ENCODE results near the gene XIRP2. TPM values are rescaled to one million over a fixed set of nuclear protein-coding genes. Genes with fewer than 3 reads are reported as not detected.
A peak's percentile ranks its signal among the peaks of the same experiment; 100 is the strongest.

XIRP2 gene
- total RNA-seq, 4 donors from 2014 or later = 266 to 3,644 (median 977) TPM

- H3K9me3 ChIP-seq = no peaks in the 10 kb centered on the region
- DNase-seq (no peak), ATAC-seq (no peak)
- intact Hi-C loops (cut with DNase I; ENCODE audit: low total_unique reads) = loop anchor here (10.0 kb wide), 1 partner anchor 825 kb away; no protein-coding TSS in a partner anchor
- no peak overlapping the region for H3K27ac ChIP-seq
- in situ Hi-C loops (cut with MboI; ENCODE audit: low sequenced_read_pairs in 4 of 4) = loop anchor here in 1 of 4 donors (10.0 kb wide), 1 partner anchor 825 kb away; no protein-coding TSS in a partner anchor
- no peaks in the 10 kb centered on the region for H3K36me3 ChIP-seq
- TF ChIP-seq POLR2A (IDR thresholded peaks at IDR 0.05) (no peak), CTCF (IDR thresholded peaks at IDR 0.05 in 4 of 5, conservative IDR thresholded peaks at IDR 0.05 in 1 of 5) (no peak)
- peaks cover 13 to 16% (median 15%) of the 10 kb centered on the region in 3 donors for H3K27me3 ChIP-seq
- H3K4me3 ChIP-seq = no peak overlapping the region
- peaks cover 7 to 17% of the 10 kb centered on the region in 2 donors for H3K4me1 ChIP-seq
Measured at GRCh38 chr2:167289651-167290410, 401.6 kb downstream of the XIRP2 start.

GRCh38 chr2:167292430-167293171 lies 404.3 kb downstream of the XIRP2 start, which contains the start of gene B3GALT1:
Gene B3GALT1, plus strand, starts transcription at chr2:167293001.
- DNase-seq = peak; percentile 69 to 83
- H3K9me3 ChIP-seq = no peaks in the 10 kb centered on the region
- peak within 1 kb of the TSS; percentile 78 to 96 (median 85) for H3K4me3 ChIP-seq
- H3K36me3 ChIP-seq = no peaks in the 10 kb centered on the region
- ATAC-seq = peak; percentile 93 to 94
- in situ Hi-C loops (cut with MboI; ENCODE audit: low sequenced_read_pairs in 4 of 4) = no loop called here
- peaks cover 10 to 21% of the 10 kb centered on the region in 2 donors for H3K4me1 ChIP-seq
- TF ChIP-seq POLR2A (IDR thresholded peaks at IDR 0.05) (peak; percentile 39 to 47), CTCF (IDR thresholded peaks at IDR 0.05 in 4 of 5, conservative IDR thresholded peaks at IDR 0.05 in 1 of 5) (peak in 2 of 5 experiments; percentile 40 to 49)
- H3K27ac ChIP-seq = peak within 1 kb of the TSS; percentile 83 to 85 (median 84)
- intact Hi-C loops (cut with DNase I; ENCODE audit: low total_unique reads) = loop anchor here (10.0 kb wide), 1 partner anchor 822 kb away; no protein-coding TSS in a partner anchor
- H3K27me3 ChIP-seq = peaks cover 40 to 43% (median 42%) of the 10 kb centered on the region in 3 donors

- peak; percentile 29 to 31 for ATAC-seq
- Histone ChIP-seq H3K9me3 (no peaks in the 10 kb centered on the region), H3K36me3 (no peaks in the 10 kb centered on the region), H3K4me1 (peaks cover 10 to 21% of the 10 kb centered on the region in 2 donors), H3K27me3 (peaks cover 41 to 50% (median 47%) of the 10 kb centered on the region in 3 donors), H3K4me3 (peak overlapping the region; percentile 78 to 96 (median 85)), H3K27ac (no peak overlapping the region)
- intact Hi-C loops (cut with DNase I; ENCODE audit: low total_unique reads) = loop anchor here (10.0 kb wide), 1 partner anchor 822 kb away; no protein-coding TSS in a partner anchor
- DNase-seq = no peak
- TF ChIP-seq POLR2A (IDR thresholded peaks at IDR 0.05) (no peak), CTCF (IDR thresholded peaks at IDR 0.05 in 4 of 5, conservative IDR thresholded peaks at IDR 0.05 in 1 of 5) (no peak)
- in situ Hi-C loops (cut with MboI; ENCODE audit: low sequenced_read_pairs in 4 of 4) = no loop called here
Measured at GRCh38 chr2:167293172-167293781, 405.0 kb downstream of the XIRP2 start.

GRCh38 chr2:167293943-167294775 lies 405.9 kb downstream of the XIRP2 start:
- Histone ChIP-seq H3K27me3 (peaks cover 47 to 50% (median 50%) of the 10 kb centered on the region in 3 donors), H3K27ac (no peak overlapping the region)
- TF ChIP-seq CTCF (IDR thresholded peaks at IDR 0.05 in 4 of 5, conservative IDR thresholded peaks at IDR 0.05 in 1 of 5) (no peak), POLR2A (IDR thresholded peaks at IDR 0.05) (no peak)

More at GRCh38 chr2:167293943-167294775, 405.9 kb downstream of the XIRP2 start:
- ATAC-seq (no peak), DNase-seq (no peak)
- intact Hi-C loops (cut with DNase I; ENCODE audit: low total_unique reads) = loop anchor here (10.0 kb wide), 1 partner anchor 821 kb away; no protein-coding TSS in a partner anchor
- Histone ChIP-seq H3K9me3 (no peaks in the 10 kb centered on the region), H3K4me1 (peaks cover 10 to 21% of the 10 kb centered on the region in 2 donors), H3K4me3 (peak overlapping the region; percentile 78 to 96 (median 85)), H3K36me3 (no peaks in the 10 kb centered on the region)
- in situ Hi-C loops (cut with MboI; ENCODE audit: low sequenced_read_pairs in 4 of 4) = no loop called here
